Measurements from ENCODE around the gene ST3GAL3. TPM values are rescaled to one million over a fixed set of nuclear protein-coding genes. Genes with fewer than 3 reads are reported as not detected.

ST3GAL3 gene
- total RNA-seq, 1 experiment from 2014 or later, result 8.3 TPM

DNA sequence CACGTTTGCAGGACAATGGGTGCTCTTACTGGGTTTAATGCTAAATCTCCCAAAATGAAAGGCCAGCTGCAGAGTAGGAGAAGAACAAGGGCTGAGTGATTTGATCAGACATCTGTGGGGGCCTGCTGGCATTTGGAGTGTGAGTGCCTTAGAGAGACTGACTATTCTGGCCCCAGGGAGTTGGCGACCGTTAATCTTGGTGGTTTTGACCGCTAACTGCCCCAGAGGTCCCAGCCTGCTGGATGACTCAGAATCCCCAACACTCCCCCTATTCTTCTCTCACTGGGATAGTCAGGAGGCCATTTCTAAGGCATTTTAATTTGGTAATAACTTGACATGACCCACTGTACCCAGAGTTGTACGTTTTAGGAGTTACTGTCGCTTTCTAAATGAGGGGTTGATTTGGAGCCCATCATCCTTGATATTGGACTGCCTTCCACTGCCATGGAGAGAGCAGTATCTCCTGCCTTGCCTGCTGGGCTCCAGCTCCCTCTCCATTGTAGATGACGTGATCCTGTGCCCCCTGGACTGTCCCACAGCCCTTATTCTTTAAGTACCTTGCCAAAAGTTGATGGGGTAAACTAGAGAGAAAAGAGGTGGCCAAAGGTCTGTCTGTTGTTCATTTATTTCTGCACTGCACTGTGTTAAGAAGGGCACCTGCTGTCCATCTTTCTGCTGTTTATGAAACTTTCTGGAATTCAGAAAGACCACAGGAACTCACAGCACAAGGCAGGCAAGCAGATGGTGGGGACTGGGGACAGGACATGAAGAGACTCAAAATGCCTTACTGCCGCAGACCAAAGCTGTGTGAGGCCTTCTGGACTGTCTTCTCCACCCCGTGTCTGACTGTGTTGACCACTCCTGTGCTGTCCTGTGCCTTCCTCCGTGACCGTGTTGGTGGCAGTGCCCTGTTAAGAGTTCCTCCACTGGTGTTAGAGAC, 128.0 kb downstream of the ST3GAL3 start:
- Mint-ChIP-seq H3K27me3 (ENCODE audit: low read depth) (no peaks in the 10 kb centered on the region), H3K27ac (peak overlapping the region; percentile 13 to 73 (median 54); a peak in 5 of 7 replicates), H3K36me3 (ENCODE audit: insufficient read depth in 1 of 3, low read depth in 3 of 3) (peaks cover 0 to 10% (median 0%) of the 10 kb centered on the region in 3 experiments; a peak in 5 of 7 replicates), H3K9me3 (no peaks in the 10 kb centered on the region; a peak in 1 of 5 replicates), H3K4me1 (peaks cover 72 to 73% of the 10 kb centered on the region in 2 experiments), H3K4me3 (no peak overlapping the region)
- H2BK12ac ChIP-seq (ENCODE audit: insufficient read length, low read depth, low read length), result no peak overlapping the region
- no peaks in the 10 kb centered on the region for H3K9me3 ChIP-seq (ENCODE audit: control insufficient read depth, low read depth, low read length)
- H2AK5ac ChIP-seq (ENCODE audit: insufficient read length, low read length), result no peak overlapping the region
- no peaks in the 10 kb centered on the region for H4K20me1 ChIP-seq (ENCODE audit: control insufficient read depth, insufficient read depth, insufficient read length)
- no peak overlapping the region for H3K27ac ChIP-seq (ENCODE audit: insufficient read length, low read depth, low read length)
- no peak overlapping the region for H3K9ac ChIP-seq (ENCODE audit: extremely low read depth, insufficient read length, low read length)
- TF ChIP-seq, protein P1, sequence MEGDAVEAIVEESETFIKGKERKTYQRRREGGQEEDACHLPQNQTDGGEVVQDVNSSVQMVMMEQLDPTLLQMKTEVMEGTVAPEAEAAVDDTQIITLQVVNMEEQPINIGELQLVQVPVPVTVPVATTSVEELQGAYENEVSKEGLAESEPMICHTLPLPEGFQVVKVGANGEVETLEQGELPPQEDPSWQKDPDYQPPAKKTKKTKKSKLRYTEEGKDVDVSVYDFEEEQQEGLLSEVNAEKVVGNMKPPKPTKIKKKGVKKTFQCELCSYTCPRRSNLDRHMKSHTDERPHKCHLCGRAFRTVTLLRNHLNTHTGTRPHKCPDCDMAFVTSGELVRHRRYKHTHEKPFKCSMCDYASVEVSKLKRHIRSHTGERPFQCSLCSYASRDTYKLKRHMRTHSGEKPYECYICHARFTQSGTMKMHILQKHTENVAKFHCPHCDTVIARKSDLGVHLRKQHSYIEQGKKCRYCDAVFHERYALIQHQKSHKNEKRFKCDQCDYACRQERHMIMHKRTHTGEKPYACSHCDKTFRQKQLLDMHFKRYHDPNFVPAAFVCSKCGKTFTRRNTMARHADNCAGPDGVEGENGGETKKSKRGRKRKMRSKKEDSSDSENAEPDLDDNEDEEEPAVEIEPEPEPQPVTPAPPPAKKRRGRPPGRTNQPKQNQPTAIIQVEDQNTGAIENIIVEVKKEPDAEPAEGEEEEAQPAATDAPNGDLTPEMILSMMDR (conservative IDR thresholded peaks at IDR 0.05), result no peak
- H3K18ac ChIP-seq (ENCODE audit: insufficient read length, low read depth, low read length), result no peak overlapping the region
- H4K5ac ChIP-seq (ENCODE audit: insufficient read length, low read depth, low read length), result no peak overlapping the region
- no peak overlapping the region for H4K8ac ChIP-seq (replicated peaks; ENCODE audit: insufficient read length, low read depth, low read length)
- no peak overlapping the region for H3T11ph ChIP-seq (ENCODE audit: low read length)
- no CpG with 5 or more reads among the region's 11 CpGs for WGBS (ENCODE audit: extremely low coverage, insufficient read length, low lambda C conversion rate)
- peak; percentile 54 for DNase-seq
- H3K4ac ChIP-seq (ENCODE audit: low read depth, low read length), result no peak overlapping the region
- H4K91ac ChIP-seq (ENCODE audit: insufficient read length, low read depth, low read length), result no peak overlapping the region
- H3K23ac ChIP-seq (ENCODE audit: insufficient read length, low read depth, low read length), result no peak overlapping the region
- no peaks in the 10 kb centered on the region for H3K79me2 ChIP-seq (ENCODE audit: insufficient read depth, low read length)
- no peaks in the 10 kb centered on the region for H3K27me3 ChIP-seq (ENCODE audit: insufficient read depth, low read length)
- no peak overlapping the region for H2BK20ac ChIP-seq (ENCODE audit: low read depth, low read length, poor library complexity, severe bottlenecking)
- no peak overlapping the region for H2BK120ac ChIP-seq (ENCODE audit: low read depth, low read length, poor library complexity, severe bottlenecking)
- 0 out of 2 replicates have a peak overlapping the region, but pooled peaks have one; percentile 69 for H3K14ac ChIP-seq (ENCODE audit: insufficient read depth, low read length)
- no peaks in the 10 kb centered on the region for H3K79me1 ChIP-seq (ENCODE audit: insufficient read depth, low read depth, low read length, poor library complexity, severe bottlenecking)
- no peak overlapping the region for H2BK15ac ChIP-seq (ENCODE audit: low read depth, low read length)
- no peak overlapping the region for H3K56ac ChIP-seq (ENCODE audit: insufficient read length, low read depth, low read length)
- H3K4me2 ChIP-seq (ENCODE audit: insufficient read depth, insufficient read length, low read length), result no peak overlapping the region
- H3K23me2 ChIP-seq (ENCODE audit: insufficient read length, low read depth, low read length, poor library complexity, severe bottlenecking), result no peaks in the 10 kb centered on the region
- H2BK5ac ChIP-seq (ENCODE audit: insufficient read length, low read length), result no peak overlapping the region
- peaks cover 31% of the 10 kb centered on the region for H3K4me1 ChIP-seq (ENCODE audit: insufficient read depth, low read length)
- H2AFZ ChIP-seq (ENCODE audit: low read length), result no peak overlapping the region
